KG1 (cell line): ENCODE results near the gene MSI2.
"Not testable (repeated sequence)": the region's sequence is repeated elsewhere in the genome, so short reads cannot be mapped to it uniquely, and the experiment has no call there.

Source experiments
- DNase-seq: peaks from one replicate; lab custom pipeline; 2025; lab: John Stamatoyannopoulos, UW

MSI2 gene

DNA sequence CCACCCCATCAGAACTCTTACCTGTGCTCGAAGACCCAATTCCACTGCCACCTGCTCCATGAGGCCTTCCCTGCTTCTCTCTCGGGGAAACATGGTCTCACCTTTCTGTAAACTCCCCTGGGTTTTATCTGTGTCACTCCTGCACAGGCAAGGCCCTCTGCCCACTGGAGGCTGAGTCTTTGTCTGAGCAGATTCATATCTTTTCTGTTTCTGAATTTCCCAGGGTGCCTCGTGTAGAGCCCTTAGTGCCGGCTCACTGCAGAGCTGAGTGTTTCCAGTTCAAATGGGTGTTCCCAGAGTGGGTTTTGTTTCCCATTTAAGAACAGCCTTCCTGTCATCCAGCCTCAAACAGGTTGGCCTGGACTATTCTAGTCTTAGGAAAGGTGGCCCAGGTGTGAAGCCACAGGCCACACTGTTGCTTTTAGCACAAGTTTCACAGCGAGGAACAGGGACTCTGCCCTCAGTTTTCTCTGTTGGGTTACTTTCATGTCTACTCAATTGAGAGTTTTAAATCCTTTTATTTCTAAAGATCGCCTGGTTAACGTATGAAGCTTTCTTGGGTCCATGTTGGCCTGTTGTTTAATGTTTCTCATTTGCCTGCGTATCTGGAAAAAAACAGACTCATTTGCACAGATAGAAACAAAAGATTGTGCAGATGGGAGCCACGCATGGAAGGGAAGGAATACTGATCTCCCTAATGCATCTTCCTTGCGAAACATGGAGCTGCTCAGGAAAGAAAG lies 228.7 kb downstream of the MSI2 start:
- no peak for DNase-seq

DNA sequence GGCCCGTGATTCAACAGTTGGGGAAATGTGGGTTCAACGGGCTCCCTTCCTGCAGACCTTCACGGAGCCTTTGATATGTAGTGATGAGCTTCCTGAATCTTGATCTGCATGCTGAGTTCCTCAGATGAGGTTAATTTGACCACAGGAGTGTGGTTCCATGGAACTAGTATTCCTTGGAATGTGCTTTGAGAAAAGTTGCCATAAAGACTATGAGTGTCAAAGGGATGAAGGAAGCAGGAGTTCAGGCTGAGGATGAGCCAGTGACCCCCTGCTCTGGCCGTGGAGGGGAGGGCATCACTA lies 229.2 kb downstream of the MSI2 start:
- DNase-seq: no peak

DNA sequence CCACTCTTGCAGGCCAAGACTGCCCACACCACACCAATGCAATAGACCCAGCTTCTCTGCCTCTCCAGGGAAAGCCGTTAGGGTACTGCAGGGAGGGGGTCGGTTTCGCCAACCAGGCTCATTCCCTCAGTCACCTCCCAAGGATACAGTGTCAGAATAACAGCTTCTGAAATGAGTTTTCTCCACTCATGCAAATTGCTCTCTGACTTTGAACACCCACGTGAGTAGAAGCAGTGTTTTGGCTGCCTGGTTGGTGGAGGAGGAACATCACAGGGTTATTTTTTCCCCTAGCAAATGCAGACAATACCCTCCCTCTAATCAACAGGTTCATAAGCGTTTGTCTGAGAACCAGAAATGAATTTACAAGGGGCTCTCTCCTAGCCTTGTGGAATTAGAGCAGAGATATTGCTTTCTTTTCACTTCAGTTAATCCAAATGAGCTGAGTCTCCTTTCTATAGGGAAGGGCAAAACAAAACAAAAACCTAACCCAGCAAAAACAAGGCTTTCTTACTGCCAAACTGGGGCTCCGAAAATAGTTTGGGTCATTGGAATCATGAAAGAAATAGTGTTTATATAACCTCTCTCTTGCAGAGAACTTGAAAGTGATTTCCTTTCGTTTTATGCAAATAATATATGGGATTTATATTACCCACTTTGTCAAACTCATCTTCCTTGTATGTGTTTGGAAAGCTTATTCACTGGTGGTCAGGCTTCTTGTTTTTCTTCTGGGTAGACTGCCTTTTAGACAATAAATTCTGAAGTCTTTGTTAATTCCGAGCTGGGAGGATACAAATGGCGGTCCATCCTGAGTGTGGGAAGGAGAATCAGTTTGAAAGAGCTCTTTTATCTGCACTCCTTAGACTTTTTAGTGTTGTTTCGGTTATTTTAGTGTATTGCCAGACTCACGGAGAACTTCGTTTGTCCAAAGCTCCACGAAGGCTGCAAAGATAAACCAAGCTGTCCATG lies 229.9 kb downstream of the MSI2 start:
- no peak for DNase-seq

DNA sequence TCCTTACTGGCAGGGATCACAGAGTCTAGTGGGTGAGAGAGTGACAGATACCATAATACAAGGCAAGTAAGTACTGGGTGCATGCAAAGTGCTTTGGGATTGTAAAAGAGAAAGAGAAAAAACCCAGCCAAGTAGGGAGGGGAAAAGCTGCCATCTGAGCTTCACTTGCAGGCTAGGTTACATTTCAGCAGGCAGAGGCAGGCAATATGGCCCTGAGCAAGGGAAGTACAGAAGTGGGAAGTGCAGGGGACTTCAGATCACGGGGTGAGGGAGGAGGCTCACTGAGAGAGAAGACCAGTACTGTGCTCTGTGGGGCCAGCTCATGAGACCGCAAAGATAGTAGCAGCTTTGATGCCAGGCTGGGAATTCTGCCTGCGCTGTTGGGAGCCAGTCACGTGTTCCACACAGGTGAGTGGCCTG lies 230.6 kb downstream of the MSI2 start:
- no peak for DNase-seq

DNA sequence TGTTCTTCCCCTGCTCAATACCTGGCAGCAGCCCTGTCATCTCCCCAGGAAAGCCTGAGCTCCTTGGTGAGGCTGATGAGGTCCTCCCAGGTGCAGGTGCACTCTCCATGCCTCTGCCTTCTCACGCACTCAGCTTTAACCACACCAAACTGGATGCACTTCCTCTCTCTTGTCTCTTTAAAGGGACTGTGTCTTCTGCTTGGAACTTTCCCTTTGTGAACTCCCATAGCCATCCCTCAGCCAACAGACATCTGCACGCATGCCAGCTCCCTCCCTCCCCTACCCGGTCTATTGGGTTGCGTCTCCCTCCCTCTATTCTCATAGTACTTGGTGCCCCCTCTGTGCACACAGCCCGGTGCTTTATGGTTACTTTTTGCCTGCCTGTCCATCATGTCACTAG lies 231.2 kb downstream of the MSI2 start:
- DNase-seq: no peak

DNA sequence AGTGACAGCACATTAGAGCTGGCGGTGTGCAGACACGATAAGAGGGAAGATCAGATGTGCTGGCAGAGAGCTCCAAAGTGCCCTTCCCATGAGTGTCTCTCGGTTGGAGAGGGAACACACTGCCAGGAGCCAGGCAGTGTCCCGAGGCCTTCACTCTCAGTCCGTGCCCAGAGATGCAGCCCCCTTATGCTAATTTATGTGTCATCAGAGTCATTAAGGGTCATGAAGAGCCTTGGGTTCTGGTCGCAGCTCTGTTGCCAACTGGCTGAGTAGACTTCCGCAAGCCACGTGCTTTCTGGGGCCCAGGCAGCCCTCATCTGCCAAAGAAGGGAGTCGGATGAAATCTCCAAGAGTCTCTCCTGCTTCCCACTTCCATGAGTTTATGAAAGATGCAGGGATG lies 232.5 kb downstream of the MSI2 start:
- no peak for DNase-seq

DNA sequence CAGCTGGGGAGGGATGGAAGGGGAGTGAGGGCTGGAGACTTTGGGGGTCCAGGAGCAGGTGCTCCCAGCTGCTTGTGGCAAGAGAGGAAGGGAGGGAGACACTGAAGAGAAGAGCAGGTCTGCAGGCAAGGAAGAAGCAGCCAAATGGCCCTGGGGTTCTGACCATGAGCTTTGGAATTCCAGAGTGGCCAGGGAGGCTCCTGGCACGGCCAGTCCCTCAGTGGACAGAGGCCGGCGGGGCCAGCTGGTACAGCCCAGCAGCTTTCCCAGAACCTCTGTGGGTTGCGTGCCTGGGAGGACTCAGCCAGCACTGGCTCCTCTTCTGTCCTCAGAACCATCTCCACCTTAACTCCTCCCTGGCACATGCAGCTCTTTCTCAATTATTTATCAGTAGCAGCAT lies 233.0 kb downstream of the MSI2 start:
- no peak for DNase-seq

DNA sequence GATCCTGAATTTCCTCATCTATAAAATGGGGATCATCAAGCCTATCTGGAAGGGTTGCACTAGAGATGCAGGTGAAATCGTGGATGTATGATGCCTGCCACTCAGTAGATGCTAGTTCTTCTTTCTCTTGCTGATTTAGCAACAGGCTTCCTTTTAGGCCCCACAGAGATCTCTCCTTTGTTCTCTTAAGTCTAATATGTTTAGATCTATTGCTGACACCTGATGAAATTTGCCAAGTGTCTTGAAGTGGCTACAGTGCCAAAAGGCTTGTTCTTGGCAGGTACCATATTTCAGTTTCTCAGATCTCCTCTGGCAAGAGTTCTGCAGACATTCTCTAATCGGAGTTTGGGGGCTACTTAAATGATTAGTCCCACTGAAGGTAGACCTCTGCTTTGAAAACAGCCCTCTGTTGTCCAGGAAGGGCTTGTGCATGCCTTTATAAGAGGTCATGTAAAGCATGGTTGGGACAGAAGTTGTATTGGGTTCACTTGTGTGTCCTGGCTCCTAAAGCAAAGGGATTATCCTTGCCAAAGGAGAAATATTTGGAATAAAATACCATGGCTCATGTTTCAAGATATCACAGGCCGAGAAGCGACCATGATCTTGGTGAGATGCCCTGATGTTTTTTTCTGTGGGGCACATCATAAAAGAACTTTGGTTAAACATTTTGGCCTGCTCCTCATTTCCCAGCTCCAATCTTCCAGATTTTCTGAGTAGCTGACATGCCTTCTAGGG lies 234.0 kb downstream of the MSI2 start:
- no peak for DNase-seq

DNA sequence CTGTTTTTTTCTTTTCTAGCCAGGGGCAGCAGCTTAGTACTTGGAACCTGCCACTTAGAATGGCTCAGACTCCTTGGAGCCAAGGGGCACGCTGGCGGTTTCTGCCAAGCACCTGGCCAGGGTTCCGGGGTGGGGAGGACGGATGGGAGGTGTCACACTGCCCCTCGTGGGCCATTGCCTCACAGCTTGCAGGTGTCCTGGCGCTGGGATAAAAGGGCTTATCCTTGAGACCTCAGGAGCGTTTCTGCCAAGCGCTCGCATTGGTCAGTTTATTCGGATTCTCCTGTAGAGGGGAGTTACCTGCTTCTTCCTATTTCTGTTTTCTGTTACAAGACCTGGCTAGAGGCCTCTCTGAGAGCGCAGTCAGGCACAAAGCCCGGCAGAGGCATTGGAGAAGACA lies 234.6 kb downstream of the MSI2 start:
- no peak for DNase-seq

DNA sequence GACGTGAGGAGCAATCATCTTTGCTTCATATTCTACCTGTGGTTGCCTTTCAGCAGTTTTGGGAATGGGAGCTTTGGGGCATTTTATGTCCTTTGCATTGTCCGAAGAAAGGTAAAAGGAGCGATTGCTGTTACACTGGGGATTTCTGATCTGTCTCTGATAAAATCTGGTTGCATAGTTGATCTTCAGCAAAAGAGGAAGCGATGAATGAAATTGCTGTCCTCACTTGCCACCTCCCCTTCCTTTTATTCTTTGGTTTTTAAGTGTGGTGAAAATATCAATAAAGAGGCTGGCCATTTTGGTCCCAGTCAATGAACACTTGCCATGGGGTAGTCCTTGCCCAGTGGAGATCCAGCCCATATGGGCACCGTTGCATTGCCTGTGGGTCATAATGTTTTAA lies 236.8 kb downstream of the MSI2 start:
- DNase-seq: no peak

DNA sequence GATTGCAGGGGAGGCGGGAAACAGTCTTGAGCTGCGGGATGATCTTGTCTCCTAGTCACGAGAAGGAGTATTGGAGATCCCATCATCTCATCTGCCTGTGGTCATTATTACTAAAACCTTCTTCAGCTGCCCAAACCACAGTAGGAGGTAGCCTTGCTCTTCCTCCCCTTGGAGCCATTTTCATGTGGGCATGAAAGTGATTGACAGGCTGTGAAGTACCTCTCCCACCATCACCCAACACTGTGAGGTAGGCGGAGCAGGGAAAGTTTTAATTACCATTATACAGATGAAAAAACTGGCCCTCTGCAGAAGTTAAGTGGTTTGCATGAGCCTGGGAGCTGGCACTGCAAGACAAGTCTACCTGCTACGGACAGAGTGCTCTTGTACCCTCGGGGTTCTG lies 237.3 kb downstream of the MSI2 start:
- DNase-seq: no peak

DNA sequence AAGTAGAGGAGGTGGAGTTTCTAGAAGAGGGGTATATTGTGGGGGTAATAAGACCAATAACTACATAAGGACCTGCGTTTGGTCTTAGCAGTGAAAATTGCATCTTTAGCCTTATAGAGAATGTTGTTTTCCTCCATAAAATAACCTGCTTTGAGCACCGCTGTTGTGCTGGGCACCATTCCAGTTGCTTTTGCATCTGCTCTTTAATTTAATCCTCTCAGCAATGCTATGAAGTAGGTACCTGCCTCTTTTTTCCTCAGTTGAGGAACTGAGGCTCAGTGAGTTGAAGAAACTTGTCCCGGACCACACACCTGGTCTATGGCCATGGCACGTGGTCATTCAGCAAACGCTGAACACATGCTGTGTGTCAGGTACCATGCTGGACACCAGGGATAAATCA lies 238.1 kb downstream of the MSI2 start:
- DNase-seq: no peak

DNA sequence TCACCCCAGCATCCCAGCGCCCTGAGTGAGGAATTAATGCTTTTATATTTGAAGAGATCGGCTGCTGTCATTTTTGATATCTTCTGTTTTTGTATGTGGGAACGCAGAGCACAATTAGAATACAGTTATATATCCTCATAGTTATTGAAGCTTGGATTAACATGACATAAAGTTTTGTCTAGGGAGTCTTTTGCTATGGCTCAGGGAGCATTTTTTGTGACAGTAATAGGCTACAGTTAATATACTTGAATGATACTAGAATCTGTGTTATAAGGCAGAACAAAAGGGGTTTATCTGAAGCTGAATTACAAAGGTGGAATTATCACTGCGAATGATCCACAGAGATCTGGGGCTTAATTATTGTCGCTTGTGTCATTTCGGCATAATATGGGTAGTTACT lies 239.4 kb downstream of the MSI2 start:
- DNase-seq: no peak

DNA sequence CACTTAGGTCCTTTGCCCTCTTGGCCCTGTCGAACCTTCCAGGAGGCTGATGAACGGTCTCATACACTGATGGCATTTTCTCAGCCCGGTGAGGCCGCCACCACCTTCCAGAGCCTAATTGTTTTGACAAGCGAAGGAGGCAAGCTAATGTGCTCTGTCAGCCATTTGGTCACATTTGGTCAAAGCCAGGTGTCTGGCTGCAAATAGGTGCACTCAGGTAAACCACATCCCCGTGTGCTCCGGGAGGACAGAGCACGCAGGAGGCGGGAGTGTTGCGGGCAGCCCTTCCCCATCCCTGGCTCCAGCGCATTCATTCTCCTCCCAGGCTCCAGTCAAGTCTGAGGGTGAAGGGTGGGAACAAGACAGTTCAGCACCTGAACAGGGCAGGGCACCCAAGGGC lies 240.1 kb downstream of the MSI2 start:
- no peak for DNase-seq

DNA sequence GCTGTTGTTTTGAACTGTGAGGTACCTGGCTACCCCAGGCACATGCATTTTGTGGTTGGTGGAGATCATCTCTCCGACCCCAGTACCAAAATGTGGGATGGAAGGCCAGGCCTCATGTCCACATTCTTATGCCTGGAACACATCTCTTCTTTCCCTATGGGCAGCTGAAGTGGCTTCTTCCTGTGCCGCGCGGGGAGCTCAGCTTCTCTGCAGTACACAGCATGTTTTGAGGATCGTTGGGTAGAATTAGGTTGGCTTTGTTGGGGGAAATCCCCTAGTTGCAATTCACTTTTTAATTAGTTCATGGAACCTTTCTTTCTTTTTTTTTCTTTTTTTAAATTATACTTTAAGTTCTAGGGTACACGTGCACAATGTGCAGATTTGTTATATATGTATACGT lies 242.1 kb downstream of the MSI2 start:
- no peak for DNase-seq

DNA sequence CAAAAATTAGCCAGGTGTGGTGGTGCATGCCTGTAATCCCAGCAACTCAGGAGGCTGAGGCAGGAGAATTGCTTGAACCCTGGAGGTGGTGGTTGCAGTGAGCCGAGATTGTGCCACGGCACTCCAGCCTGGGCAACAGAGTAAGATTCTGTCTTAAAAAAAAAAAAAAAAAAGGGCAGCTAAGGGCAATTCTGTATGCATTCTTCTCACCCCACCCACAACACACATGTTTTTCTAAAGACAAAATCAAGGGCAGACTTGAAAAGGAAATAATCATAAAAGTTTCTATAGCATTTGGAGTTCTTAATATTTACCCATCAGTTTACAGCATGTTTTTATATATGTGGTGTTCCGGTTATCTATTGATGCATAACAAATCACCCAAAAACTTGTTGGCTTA lies 242.9 kb downstream of the MSI2 start:
- DNase-seq: not testable (repeated sequence)

DNA sequence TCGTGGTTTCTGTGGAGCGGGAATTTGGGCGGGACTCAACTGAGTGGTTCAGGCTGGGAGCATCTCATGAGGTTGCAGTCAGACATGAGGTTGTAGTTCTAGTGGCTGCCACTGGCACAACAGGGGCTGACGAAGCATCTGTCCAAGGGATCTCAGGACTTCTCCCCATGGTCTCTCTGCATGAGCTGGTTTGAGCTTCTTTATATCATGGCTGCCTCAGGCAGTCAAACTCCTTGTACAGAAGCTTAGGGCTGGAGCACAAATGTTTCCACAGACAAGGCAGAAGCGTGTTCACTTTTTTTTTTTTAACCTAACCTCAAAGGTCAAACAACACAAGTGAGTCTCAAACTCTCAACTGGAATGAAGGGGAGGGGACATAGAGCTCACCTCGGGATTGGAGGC lies 243.3 kb downstream of the MSI2 start:
- DNase-seq: no peak

DNA sequence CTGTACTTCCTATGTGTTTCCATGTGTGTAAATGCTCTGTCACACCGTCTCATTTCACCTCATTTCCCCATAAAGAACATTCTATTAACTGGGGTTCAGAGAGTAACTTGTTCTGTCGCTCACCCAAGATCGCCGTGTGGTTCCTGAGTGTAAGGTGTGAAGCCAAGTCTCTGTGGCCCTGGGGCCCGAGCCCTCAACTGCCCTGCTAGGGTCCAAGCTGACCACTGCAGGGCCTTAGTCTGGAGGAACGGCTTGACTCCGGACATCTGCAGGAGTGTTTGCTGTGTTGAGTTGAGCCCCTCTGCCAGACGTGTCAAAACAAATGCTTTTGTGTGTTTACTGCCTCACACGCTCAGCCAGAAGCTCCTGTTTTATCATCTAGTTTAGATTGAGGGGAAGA lies 244.7 kb downstream of the MSI2 start:
- no peak for DNase-seq

DNA sequence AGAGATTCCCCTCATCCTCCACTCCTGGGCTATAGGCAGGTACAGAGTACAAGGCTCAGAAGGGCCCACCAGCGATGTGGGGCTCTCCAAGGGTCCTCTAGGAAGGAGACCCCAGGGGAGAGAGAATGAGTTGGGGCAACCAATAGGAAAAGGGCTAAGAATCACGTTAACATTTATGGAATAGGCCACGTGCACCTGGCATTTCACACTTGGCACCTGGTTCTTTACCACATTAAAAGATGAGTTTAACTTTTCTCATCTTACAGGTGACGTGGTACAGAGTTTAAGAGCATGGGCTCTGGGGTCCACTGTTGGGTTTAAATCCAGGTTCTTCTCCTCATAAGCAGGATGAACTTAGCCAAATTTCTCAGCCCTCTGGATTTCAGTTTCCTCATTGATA lies 245.7 kb downstream of the MSI2 start:
- no peak for DNase-seq

DNA sequence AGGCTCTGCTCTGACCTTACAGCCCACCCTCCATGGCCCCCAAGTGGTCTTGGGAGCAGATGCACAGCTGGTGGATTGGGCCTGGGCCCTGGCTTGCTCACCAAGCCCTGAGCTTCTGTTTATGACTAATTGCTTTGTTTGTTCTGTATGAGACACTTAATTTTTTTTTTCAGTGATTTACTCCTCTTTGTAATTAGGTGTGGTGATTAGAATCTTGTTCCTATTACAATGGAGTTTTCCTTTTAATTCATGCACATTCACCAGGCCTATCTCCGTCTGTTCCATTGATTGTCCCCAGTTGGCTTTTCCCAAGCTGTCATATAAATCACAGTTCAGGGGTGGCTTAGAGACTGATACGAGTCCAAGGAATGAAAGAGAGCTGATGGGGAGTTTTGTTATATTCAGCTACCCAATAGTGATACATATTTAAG lies 246.5 kb downstream of the MSI2 start:
- DNase-seq: no peak

DNA sequence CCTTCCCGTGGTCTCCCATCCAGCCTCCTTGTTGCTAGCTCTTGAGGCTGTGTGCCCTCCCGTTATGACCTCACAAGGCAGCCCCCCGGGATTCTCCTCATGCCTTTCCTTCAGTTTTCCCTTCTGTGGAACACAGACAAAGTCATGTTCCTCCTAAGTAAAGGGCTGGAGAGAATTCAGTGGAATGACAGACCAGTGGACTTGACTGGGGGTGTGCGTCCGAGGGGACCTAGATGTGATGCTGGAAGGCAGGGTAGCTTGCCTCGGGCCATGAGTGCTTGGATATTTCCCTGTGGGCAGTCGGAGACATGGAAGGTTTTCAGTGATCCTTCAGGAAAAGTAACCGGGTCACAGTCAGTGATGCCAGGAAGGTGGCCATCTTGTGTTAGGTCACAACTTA lies 247.9 kb downstream of the MSI2 start:
- no peak for DNase-seq

DNA sequence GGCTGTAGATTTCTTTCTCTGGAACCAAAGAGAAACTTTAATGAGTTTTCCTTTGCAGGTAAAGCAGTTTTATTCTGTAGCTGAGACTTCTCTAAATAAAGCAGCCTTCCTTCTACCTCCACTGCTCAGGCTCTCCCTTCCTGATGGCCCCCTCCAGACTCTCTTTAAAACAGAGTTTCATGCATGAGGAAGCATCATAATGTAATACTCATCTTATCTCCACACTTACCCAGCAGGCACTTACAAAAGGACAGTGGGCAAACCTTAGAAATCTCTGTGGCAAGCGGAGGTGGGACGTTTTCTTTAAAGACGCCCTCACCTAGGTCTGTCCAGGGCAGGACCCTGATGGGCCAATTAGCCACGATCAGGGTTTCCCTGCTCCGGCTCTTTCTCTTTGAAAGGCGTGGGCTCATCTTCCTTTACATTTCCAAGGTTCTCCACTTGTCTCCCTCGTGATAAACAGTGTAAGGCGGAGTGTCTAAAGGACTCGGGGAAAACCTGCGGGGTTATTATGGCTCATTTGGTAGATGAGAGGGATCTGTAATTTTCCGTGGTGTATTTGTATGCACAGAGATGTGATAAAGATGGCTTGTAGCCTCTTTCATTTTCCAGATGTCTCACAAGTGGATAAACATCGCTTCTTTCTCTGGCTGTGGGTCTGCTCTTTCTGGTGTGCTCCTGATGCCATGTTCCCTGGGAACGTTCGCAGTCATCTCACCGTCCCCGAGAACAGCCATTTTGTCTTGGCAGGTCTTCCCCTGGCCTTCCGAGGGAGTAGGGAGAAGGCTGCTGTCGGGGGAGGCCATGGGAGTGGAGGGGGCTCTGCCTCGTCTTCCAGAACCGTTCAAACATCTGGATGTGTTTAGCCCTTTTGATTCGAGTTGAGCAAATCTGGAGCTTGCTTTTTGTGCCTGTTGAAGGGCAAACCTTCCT lies 249.8 kb downstream of the MSI2 start:
- no peak for DNase-seq
